NCI-H524 treated with DMSO at 0.1 percent for 48 hours (cell line): ENCODE measurements around the gene HMSD.

Experiments used
- DNase-seq: peaks from one replicate; lab custom pipeline; 2025; lab: John Stamatoyannopoulos, UW

The HMSD gene

GRCh38 chr18:63994783-63995399, 45.8 kb downstream of the HMSD start:
- no peak for DNase-seq

GRCh38 chr18:63997041-63997440, 47.9 kb downstream of the HMSD start:
- no peak for DNase-seq

- no peak for DNase-seq
Measured at GRCh38 chr18:63997606-63998005, 48.5 kb downstream of the HMSD start.

- DNase-seq: no peak
Measured at GRCh38 chr18:63999871-64000270, 50.8 kb downstream of the HMSD start.

GRCh38 chr18:64002581-64002980, 53.5 kb downstream of the HMSD start:
- DNase-seq: no peak

- DNase-seq: no peak
Measured at GRCh38 chr18:64009305-64009704, 60.2 kb downstream of the HMSD start.
